Fibroblast of gingiva (primary cell): ENCODE data around the gene VPS13D.

ENCODE experiments used
- DNase-seq: peaks from one replicate; pipeline ENCODE4 v3.0.0-alpha.2; 2011; ENCODE audit warnings: low read depth

Gene VPS13D

DNA sequence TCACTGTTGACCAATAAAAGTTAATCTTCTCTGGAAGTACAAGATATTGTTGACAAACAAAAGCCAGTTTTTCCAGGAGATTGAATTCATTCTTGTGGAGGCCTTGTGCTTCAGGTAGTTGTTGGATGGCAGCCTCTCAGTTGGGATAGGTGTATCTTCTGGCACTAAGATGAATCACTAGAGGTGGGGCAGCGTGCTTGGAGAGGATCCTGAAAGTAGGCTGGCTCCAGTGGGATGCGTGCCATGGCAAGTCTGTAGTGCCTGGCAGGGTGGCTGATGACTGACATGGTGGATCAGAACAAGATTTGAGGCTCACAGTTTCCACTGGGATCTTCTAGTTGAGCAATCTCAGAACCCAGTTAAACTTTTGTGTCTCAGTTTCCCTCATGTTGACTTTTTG is 2.4 kb downstream of the VPS13D start:
- DNase-seq: no peak

DNA sequence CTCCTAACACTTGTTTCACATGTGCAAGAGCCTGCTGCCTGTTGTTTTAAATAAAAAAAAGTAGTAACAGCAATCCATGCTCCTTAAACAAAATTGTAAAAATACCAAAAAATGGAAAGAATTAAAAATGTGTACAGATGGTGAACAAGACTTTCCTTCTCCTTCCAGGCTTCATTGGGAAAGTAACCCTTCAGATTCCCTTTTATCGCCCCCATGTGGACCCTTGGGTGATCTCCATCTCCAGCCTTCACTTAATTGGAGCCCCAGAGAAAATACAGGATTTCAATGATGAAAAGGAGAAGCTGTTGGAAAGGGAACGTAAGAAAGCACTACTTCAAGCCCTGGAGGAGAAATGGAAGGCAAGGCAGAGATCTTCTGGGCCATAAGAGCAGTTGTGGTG is 14.2 kb downstream of the VPS13D start:
- DNase-seq: no peak

DNA sequence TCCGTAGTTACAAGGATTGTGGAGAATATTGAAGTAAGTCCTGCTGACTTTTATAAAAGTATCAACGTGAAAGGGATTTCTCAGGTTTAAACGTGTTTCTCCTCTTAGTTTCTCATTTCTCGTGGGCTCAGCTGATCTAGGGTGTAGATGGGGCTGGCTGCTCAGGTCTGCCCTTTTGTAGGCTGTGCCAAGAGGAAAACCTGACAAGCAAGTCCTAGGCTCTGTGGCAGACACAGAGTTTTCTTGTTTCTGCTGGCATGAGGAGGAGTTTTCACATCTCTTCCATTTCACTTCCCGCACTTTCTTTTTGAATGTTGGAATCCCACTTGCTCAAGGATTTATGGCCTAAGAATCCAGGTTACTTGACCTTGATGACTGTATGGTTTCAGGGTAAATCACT is 14.8 kb downstream of the VPS13D start:
- DNase-seq: no peak

DNA sequence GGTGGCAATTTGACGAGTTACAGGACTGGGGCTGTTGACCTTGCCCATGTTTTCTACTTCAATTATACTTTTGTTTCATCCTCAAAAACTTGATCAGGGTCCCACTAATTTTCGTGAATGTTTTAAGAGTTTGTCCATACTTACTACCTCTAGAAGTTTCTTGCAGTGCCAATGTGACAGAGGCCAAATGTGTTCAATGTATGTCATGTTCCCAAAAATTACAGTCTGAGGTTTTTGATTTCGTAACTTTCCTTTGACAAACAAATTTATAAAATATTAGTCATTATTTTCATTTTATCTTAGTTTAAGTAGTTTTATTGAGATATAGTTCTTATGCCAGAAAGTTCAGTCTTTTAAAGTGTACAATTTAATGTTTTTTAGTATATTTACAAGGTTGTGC is 15.3 kb downstream of the VPS13D start:
- DNase-seq: peak; percentile 52

- DNase-seq: no peak
Measured at GRCh38 chr1:12245733-12246132, 15.9 kb downstream of the VPS13D start.

DNA sequence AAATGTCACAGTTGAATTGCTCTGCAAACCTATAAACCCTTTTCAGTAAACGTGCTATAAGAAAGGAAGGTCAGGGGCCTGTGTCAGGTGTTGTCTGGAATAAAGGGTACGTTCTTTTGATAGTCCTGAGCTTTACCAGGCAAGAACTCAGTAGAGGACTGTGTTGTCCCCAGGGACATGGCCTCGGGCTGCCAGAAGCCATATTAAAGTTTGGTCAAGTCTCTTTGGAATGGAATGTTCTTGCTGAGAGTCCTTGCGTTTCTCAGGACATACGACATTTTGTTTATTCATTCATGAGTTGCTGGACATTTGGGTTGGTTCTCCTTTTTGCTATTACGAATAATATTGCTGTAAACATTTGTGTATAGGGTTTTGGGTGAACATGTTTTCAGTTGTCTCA is 16.8 kb downstream of the VPS13D start:
- no peak for DNase-seq

GRCh38 chr1:12249181-12249580 is 19.4 kb downstream of the VPS13D start:
- peak; percentile 13 for DNase-seq

GRCh38 chr1:12249748-12250147 is 19.9 kb downstream of the VPS13D start:
- no peak for DNase-seq

GRCh38 chr1:12251442-12251841 is 21.6 kb downstream of the VPS13D start:
- DNase-seq: peak; percentile 39

DNA sequence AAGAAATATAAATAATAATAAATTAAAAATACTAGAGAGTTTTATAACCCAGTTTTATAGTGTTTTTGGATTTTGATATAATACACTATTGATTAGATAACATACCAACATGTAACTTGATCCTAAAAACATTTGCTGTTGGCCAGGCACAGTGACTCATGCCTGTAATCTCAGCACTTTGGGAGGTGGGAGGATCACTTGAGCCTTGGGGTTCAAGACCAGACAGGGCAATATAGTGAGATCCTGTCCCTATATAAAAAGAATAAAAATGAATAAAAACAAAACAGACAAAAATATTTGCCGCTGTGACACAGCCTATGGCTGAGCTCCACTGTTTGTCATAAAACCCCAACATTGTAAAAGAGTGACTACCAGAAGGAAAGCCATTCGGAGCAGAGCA is 26.1 kb downstream of the VPS13D start:
- no peak for DNase-seq

DNA sequence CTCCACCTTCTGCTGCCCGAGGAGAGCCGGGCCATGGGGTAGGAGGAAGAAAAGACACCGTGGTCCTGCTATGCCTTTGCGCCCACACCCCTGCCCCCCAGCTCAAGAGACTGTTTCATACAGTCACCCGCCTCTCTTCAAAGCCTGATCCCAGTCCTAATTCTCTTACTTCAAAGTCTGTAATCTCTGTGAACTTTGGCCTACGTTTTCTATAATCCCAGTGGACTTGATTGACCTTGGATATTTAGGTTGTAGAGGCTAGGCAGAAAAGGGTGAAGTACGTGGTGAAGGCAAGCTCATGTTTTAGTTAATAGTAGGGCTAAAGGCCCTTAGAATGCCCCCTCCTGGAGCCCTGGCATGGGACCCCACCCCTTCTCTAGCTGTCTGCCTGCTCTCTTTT is 28.4 kb downstream of the VPS13D start:
- DNase-seq: no peak

DNA sequence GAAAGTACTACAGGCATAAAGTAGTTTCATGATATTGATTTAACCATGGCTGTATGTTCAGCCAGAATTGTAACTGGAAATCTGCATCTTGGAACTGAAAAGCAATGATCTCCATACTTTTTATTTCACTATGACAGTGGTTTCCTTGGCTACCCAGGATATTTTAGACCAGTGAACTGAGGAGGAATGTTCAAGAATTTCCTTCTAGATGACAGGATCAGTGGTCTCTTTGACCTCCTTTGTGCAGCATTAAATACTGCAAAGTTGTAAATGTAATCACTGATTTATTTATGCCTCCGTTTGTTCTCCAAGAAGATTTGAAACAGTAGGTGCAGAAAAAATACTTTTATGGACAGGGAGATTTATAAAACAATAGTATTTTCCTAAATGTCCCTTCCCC is 39.5 kb downstream of the VPS13D start:
- no peak for DNase-seq

GRCh38 chr1:12271033-12271432 is 41.2 kb downstream of the VPS13D start:
- DNase-seq: no peak

- DNase-seq: no peak
Measured at GRCh38 chr1:12272770-12273169, 42.9 kb downstream of the VPS13D start.

- no peak for DNase-seq
Measured at GRCh38 chr1:12275370-12275769, 45.5 kb downstream of the VPS13D start.

DNA sequence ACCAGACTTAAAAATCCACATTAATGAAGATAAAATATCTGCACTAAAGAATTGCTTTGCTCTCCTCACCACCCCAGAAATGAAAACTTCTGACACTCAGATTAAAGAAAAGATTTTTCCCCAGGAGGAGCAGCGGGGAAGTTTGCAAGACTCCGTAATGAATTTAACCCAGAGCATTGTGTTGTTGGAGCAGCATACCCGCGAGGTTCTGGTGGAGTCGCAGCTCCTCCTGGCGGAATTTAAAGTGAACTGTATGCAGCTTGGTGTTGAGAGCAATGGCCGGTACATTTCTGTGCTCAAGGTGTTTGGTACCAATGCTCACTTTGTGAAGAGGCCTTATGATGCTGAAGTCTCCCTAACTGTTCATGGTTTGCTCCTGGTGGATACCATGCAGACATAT is 46.4 kb downstream of the VPS13D start:
- peak; percentile 40 for DNase-seq

- no peak for DNase-seq
Measured at GRCh38 chr1:12279003-12279402, 49.2 kb downstream of the VPS13D start.

DNA sequence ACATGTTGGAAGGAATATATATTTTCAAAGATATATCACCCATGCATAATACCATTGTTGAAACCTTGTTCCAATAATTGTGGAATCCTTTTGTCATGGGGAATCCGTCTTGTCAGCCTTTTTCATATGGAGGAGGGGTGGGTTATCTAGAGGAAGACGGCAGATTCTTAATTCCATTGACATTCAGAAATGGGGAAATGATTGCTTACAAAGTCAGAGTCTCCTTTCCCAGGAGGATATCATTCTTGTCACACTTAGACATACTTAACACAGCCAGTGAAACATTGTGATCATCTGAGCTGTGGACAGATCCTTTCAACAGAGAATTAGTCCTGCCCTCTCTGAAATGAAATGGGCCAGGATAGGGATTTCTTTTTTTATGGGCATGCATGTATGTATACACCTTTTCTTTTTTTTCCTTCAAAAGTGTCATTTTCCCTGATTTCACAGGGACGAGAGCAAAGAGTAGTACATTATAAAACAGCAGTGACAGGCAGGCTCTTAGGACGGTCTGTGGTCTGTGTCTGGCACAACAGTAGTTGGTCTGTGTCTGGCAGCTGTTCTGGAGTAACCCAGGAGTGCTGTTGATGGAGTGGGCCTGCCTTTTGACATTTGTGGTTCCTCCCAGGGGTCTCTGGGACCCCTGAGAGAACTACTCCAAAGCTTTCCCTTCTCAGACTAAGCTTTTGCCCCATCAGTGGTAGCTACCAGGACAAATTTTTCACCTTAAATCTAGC is 50.1 kb downstream of the VPS13D start:
- no peak for DNase-seq

DNA sequence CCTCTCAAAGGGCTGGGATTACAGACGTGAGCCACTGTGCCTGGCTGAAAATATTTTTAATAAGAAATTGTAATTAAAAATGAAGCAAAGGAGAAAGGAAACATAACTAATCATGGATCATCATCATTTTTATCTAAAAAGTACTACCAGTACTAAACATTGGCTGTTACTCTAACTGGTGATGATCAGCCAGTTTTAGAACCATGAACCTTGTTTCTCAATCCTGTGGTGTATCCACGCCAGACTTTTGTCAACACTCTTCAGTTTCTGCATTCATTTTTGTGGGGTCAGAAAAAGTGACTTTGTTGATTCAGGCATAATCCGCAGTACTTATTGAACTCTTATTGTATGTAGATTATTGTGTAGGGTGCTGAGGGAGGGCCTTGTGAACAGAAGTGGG is 52.3 kb downstream of the VPS13D start:
- no peak for DNase-seq

- DNase-seq: no peak
Measured at GRCh38 chr1:12284486-12284885, 54.7 kb downstream of the VPS13D start.

- DNase-seq: no peak
Measured at GRCh38 chr1:12285496-12286143, 55.8 kb downstream of the VPS13D start.

- DNase-seq: no peak
Measured at GRCh38 chr1:12287869-12288268, 58.0 kb downstream of the VPS13D start.

DNA sequence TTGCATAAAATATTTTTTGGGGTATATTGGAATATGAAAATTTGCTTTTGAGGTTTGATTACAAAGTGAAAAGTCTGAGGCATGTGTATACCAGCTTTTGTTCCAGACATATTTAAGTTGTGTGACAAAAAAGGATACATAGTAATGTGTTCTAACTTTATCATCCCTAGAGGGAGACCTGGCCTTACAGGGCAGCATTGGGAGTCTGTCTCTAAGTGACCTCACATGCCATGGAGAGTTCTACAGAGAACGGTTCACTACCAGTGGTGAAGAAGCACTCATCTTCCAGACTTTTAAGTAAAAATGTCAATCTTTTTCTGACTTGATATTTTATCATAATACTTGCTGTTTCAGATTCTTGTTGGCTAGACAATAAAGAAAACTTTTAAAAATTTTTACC is 61.0 kb downstream of the VPS13D start:
- DNase-seq: no peak

- DNase-seq: no peak
Measured at GRCh38 chr1:12293416-12293815, 63.6 kb downstream of the VPS13D start.
